T-helper 22 cell (primary cell): ENCODE results near the gene MAN1A1.

Experiments used
- DNase-seq: peaks from one replicate; pipeline ENCODE4 v3.0.0-alpha.2; 2020; ENCODE audit warnings: low read depth

MAN1A1 gene

GRCh38 chr6:119346450-119346849, 3.1 kb downstream of the MAN1A1 start:
- DNase-seq: no peak

DNA sequence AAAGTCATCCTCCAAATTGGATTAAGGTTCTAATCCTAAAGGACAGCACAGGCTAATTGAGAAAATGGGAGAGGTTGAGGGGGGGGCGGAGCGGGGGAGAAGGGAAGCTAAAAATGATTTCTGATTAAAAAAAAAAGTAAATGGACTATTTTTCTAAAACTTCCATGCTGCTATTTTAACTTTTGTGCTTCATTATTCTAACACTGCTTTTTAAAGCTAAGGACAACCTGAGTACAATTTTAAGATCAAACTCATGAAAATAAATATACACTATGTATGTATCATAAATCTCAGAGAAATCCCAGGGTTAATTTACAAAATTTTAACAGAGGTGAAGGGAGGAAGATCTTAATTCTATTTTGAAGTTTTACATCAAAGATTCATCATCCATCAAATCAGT, 4.4 kb downstream of the MAN1A1 start:
- DNase-seq: no peak

DNA sequence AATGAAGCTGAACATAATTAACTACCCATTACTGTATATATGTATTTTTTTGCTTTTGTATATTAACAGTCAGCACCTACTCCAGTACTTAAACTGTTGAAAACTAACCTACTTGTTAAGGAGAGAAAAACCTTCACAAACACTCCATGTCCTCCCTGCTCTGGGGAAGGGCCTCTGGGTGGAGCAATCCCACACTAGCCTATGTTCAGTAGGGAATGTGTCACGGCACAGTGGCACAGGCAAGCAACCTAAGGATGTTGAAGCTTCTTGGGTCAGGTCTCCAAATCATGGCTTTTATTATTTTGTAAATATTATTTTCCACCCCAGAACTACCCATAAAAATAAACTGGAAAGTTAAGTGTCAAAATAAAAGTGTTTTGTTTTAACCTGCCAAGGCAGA, 5.3 kb downstream of the MAN1A1 start:
- DNase-seq: no peak

- no peak for DNase-seq
These were observed 5.9 kb downstream of the MAN1A1 start for GRCh38 chr6:119343573-119344146.

- DNase-seq: no peak
These were observed 6.4 kb downstream of the MAN1A1 start for GRCh38 chr6:119343167-119343566.

- DNase-seq: no peak
These were observed 7.1 kb downstream of the MAN1A1 start for GRCh38 chr6:119342430-119342829.

DNA sequence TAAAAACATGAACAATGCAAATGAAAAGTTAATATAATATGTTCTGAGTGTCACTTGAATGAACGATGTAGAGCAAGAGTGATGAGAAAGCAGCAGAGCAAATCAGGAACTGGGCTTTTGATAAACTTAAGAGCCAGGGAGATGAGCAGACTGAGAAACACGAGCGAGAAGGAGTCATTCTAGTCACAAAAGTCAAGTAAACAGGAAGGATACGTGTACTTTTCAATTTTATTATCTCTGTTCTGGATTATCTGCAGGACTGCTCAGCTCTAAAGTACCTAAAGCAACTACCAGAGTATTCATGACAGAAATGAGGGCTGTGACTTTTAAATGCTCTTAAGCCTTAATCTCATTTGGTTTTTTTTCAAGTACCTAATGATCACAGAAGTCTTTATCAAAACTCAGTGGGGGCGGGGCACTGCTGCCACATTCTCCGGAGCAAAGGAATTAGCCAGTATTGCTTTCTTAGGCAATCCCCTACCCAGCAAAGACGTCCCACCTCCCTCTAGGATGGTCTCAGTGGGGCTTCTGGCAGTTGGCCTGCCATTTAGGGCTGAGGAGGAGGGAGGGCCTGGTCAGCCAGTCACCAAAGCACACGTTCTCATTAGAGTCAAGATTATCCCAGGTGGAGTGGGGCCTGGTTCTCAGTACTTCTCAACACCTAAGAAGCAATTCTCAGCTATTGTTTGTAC, 8.6 kb downstream of the MAN1A1 start:
- DNase-seq: no peak

GRCh38 chr6:119339941-119340456, 9.6 kb downstream of the MAN1A1 start:
- no peak for DNase-seq

DNA sequence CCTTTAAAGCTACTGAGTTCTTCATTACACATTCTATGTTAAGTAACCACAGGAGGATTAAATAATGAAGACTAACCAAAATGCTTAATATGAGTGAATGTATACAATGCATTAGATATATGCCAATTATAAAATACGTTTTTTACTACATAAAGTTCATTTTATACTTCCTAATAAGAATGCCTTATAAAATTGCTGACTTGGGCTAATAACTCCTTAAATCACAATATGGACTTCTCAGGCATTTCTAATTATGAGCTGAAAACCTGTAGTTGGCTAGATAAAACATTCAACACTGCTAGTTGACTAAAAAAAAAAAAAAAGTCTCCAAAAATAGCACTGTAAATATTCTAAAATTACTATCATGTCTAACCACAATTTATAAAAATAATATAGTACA, 11.8 kb downstream of the MAN1A1 start:
- no peak for DNase-seq

DNA sequence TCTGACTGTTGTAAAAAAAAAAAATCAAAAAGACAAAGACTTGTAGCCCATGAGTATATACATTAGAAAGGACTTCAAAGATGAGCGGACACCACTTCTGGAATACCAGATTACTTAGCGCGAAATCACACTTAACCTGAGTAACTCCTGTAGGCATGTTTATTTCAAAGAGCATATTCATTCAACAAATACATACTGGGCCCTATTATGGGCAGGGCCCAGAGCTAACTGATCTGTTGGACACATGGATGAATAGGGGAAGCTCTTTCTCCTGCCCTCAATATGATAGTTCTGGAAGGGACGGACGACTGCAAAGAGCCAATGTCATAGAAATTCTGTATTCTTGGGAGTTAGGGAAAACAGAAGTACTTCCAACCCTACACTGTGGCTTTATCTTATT, 12.3 kb downstream of the MAN1A1 start:
- DNase-seq: no peak

DNA sequence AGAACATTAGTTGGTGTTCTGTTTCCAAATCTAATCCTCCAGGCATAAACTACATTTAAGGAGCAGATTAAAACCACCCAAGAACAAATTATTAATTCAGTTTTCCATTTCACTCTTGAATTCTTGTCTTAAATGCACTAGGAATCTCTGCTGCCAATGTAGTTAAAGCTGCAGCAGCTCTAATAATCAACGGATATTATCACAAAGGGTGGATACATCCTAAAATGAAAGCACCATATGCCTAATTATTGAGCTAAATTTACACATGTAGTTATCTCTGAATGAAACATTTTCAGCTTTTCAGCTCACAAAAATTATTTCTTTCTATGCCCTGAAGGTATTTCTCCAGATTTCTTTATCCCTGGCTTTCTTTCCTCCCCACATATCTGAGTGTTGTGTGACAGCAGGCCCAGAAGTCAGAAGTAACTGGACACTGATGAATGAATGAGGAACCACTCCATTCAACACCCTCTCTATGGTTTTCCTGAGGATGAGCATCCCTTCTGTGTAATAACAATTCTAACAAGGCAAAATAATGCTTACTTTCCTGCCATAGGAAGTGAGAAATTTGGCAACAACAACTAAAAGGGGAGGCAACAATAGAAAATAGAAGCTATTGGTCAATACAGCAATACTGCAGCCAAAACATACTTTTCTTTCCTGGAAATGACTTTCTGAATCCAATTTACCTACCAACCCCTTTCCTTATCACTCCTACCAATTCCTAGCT, 14.9 kb downstream of the MAN1A1 start:
- DNase-seq: no peak

DNA sequence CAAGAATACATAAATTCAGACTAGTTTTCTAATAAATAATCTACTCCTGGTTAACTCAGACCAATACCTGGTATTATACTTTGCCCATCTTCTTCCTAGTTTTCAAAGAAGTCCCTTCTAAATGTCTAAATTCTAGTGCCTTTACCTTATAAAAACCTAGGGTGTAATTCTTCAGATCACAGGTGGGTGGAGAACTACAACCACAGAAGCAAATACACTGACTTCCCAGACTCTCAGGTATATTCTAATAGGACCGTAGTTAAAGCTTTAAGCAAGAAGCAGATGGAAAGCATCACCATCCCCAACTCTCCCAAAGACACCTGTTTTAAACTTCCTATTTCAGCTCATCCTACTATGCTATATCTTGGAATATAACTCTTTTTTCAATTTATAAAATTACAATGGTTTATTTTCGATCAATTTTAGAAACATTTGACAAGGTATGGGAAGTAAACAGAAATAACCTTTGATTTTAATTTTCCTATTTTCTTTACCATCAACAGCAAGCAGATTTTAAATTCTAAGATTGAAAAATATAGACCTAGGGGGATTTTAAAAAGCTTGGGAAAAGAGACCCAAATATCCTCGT, 15.8 kb downstream of the MAN1A1 start:
- no peak for DNase-seq

DNA sequence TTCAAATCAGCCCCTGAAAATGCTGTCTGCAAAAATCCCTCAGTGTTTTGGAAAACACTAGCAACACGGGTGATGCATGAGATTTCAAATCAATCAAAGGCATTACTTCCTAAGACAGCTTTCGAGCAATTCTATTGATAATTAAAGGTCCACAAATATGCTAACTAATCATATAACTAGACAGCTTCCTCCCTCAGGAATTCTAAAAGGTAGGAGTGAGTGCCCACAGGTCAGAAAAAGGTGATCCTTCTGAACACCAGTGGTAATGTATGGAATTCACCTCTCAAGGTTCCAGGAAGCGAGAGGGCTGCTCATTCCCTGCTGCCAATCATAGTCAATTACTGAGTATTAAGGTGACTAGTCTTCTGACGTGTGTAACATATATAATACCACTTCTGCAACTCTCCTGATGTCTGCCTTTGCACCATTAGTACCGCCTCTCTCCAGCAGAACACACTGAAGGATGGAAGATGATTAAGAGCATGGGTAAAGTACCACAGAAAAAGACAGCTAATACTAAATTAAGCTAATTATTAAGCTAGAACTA, 16.4 kb downstream of the MAN1A1 start:
- no peak for DNase-seq

DNA sequence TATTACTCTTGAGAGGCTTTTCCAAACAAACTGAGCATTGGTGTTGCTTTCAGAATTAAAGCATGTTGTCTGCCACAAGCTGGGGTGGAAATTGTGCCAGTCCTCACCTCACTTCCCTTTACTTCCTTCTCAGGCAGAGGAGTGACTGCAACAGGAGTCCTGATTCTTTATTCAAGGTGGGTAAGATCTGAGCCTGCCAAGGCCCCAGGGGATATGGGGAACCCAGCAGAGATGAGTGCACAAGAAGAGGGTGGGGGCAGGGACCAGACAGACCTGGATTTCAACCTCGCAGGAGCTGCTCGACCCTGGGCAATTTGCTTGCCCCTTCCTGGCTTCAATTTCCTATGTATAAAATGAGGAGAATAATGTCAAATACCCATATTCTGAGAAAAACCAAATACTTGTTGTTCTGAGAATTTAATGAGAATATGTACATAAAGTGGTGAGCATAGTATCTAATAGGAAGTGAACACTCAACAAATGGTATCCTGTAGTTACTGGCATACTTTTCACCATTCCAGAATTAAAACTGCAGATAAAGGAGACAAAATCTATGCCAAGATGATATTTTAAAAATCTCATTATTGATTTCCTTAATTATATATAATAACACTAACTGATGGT, 17.8 kb downstream of the MAN1A1 start:
- no peak for DNase-seq

DNA sequence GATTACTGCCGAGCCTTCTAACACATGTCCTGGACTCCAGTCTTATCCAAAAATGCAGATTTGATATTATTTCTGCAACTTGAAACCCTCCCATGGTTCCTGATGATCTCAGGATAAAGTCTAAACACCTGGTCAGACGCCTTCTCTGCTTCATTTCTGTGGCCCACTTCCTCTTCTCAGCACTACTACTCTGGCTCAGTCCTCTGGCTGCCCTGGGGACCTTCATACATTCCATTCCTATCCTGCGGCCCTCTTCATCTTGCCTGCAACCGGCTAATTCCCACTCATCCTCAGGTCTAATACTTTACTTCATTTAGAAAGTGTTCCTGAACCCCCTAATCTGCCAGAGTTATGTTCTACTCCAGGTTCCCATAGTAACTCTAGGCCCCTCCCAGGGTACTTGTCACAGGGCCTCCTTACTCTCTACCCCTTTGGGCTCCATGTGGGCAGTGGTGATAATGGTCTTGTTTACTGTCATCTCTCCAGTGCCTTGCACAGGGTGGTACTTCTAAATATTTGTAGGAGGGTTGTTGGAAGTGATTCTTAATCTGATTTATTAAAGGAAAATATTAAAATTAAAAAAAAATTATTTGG, 18.9 kb downstream of the MAN1A1 start:
- no peak for DNase-seq

- no peak for DNase-seq
These were observed 19.8 kb downstream of the MAN1A1 start for GRCh38 chr6:119329794-119330180.

DNA sequence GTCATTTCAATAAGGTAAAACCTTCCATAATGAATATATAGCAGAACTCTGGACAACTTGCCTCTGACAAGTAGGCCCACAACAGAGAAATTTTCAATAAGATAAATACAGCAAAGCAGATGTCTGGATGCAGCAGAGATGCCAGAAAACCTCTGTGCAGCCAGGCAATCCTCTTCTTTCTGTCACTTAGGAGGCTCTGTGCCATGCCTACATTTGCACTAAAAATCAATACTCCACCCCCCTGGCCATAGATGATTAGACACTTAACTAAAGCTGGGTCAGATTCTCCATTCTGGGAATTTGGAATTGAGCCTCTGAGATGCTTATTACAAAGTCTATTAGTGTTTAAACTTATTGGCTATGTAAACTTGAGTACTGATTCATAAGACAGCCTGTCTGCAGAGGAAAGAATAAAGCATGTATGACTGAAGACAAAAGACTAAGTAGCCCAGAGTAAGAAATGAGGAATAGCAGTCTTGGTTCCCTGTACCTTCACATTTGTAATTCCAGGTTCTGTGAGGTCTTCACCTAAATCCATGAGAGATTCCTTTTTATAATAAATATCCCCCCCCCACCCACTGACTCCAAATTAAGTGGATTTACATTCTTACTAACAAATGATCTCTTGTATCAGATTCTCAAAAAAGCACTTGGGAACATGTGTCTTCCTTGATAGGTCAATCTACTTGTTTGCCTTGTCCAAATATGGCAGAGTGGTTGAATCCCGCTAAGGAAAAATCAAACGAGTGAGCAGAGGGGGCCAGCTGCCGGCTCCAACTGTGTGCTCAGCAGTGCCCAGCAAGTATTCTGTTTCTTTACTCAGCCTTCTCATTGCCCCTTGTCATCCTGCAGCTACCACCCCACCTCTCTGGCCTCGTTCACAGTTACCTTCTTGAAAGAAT, 20.4 kb downstream of the MAN1A1 start:
- no peak for DNase-seq

DNA sequence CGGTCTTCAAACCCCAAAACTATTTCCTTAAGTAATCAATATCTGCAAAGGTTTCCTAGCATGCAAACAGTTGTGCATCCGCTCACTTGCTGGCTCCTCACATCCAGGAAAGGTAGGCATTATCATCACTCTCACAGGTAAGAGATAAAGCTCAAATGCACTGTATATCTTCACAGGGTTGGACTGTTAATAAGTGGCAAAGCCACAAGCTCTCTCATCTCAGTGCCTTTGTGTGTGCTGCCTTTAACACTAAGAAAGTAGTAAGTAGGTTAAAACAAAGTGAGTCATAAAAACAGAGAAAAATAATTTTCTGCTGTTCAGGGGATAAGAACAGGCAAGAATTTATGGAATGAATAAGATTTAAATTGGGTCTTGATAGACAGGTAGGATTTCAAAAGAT, 21.3 kb downstream of the MAN1A1 start:
- no peak for DNase-seq

DNA sequence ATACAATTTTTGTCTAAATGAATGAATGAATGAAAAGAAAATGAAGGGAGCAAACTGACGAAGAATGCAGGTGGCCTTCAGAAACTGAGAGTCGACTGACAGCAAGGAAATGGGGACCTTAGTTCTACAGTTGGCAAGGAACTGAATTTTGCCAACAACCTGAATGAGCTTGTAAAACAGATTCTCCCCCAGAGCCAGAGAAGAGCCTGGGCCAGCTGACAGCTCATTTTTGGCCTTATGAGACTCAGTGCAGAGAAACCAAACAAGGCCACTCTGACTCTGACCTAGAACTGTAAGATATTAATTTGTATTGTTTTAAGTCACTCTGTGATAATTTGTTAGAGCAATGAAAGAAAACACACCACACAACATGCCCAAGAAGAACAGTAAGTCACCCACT, 21.8 kb downstream of the MAN1A1 start:
- no peak for DNase-seq

- DNase-seq: no peak
These were observed 23.1 kb downstream of the MAN1A1 start for GRCh38 chr6:119326291-119327005.
